Nephron progenitor cell (in vitro differentiated cells): Measurements from ENCODE around the gene LLGL2.

Experiments used
- DNase-seq: peaks from one replicate; pipeline ENCODE4 v3.0.0; 2021
- H3K27ac Mint-ChIP-seq: 2 replicates; pipeline ENCODE4 v1.8.0; 2021; ENCODE audit warnings: mild to moderate bottlenecking, moderate library complexity, mixed read lengths
- H3K27me3 Mint-ChIP-seq: 2 replicates; pipeline ENCODE4 v1.8.0; 2021; ENCODE audit warnings: mild to moderate bottlenecking, low read depth, mixed read lengths; ENCODE audit not compliant: poor library complexity
- H3K36me3 Mint-ChIP-seq: 2 replicates; pipeline ENCODE4 v1.8.0; 2021; ENCODE audit warnings: low read depth, mixed read lengths
- H3K4me1 Mint-ChIP-seq: 2 replicates; pipeline ENCODE4 v1.8.0; 2021; ENCODE audit warnings: mixed read lengths
- H3K4me3 Mint-ChIP-seq: 2 replicates; pipeline ENCODE4 v1.8.0; 2021; ENCODE audit warnings: mild to moderate bottlenecking, moderate library complexity, mixed read lengths
- H3K9me3 Mint-ChIP-seq: 2 replicates; pipeline ENCODE4 v1.8.0; 2021; ENCODE audit warnings: mild to moderate bottlenecking, moderate library complexity, mixed read lengths
- TF ChIP-seq, protein P1 (sequence below): fragments of 200-600 bp; sonication (generic); IDR thresholded peaks from 2 replicates; pipeline ENCODE4 v1.5.0; 2021; ENCODE audit warnings: antibody characterized with exemption

Gene LLGL2

DNA sequence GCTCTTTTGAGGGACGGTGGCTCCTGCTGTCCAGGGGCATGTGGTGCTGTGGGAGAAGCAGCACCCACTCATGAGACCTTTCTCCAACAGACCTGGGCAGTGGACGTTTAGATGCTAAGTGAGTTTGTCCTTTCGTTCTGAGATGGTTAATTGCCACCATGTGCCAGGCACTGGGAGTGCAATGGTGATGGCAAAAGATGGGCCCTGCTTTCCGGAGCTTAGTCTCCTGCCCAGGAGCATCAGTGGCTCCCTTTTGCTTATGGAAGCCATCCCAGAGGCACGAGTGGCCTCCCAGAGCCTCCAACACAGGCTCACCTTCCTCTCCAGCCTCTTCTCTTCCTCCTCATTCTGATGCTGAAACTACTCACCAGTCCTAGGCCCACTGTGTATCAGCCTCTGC lies 38.5 kb upstream of the LLGL2 start:
- DNase-seq, result no peak
- H3K4me3 Mint-ChIP-seq, result no peak overlapping the region
- H3K36me3 Mint-ChIP-seq, result no peaks in the 10 kb centered on the region
- TF ChIP-seq, protein P1, sequence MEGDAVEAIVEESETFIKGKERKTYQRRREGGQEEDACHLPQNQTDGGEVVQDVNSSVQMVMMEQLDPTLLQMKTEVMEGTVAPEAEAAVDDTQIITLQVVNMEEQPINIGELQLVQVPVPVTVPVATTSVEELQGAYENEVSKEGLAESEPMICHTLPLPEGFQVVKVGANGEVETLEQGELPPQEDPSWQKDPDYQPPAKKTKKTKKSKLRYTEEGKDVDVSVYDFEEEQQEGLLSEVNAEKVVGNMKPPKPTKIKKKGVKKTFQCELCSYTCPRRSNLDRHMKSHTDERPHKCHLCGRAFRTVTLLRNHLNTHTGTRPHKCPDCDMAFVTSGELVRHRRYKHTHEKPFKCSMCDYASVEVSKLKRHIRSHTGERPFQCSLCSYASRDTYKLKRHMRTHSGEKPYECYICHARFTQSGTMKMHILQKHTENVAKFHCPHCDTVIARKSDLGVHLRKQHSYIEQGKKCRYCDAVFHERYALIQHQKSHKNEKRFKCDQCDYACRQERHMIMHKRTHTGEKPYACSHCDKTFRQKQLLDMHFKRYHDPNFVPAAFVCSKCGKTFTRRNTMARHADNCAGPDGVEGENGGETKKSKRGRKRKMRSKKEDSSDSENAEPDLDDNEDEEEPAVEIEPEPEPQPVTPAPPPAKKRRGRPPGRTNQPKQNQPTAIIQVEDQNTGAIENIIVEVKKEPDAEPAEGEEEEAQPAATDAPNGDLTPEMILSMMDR, result no peak
- H3K4me1 Mint-ChIP-seq, result peaks cover 36% of the 10 kb centered on the region
- no peaks in the 10 kb centered on the region for H3K9me3 Mint-ChIP-seq
- peak overlapping the region; percentile 91 for H3K27ac Mint-ChIP-seq
- H3K27me3 Mint-ChIP-seq, result peaks cover 7% of the 10 kb centered on the region

DNA sequence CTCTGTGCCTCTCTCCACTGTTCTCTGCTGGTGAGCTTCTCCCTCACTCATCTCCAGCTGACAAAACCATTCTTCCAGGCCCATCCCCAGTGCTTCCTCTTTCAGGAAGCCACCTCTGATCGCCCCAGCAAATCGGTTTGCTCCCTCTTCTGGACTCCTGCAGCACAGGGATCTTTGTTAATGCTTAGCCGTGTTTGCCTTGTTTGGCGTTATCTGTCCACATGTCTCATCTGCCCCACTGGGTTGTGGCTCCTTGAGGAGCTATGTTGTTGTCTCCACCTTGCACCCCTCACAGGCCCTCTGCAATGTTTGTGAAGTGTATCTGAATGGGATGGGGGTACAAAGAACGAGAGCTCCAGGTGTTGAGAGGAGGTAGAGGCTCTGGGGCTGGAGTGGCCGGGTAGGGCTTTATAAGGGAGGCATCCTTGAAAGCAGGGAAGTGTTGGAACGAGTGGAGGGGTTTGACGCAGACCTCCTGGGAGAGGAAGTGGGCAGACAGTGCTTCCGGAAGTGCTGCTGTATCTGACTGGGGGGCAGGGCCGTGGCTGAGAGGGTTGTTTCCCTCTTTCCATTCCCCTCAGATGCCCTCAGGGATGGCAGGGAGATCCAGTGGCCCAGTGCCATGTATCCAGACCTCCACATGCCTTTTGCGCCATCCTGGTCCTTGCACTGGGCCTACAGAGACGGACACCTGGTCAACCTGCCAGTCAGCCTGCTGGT lies 38.0 kb upstream of the LLGL2 start:
- H3K4me3 Mint-ChIP-seq, result no peak overlapping the region
- peak overlapping the region; percentile 91 for H3K27ac Mint-ChIP-seq
- no peaks in the 10 kb centered on the region for H3K36me3 Mint-ChIP-seq
- TF ChIP-seq, protein P1, result no peak
- no peaks in the 10 kb centered on the region for H3K9me3 Mint-ChIP-seq
- H3K27me3 Mint-ChIP-seq, result peaks cover 7% of the 10 kb centered on the region
- DNase-seq, result no peak
- peaks cover 33% of the 10 kb centered on the region for H3K4me1 Mint-ChIP-seq

DNA sequence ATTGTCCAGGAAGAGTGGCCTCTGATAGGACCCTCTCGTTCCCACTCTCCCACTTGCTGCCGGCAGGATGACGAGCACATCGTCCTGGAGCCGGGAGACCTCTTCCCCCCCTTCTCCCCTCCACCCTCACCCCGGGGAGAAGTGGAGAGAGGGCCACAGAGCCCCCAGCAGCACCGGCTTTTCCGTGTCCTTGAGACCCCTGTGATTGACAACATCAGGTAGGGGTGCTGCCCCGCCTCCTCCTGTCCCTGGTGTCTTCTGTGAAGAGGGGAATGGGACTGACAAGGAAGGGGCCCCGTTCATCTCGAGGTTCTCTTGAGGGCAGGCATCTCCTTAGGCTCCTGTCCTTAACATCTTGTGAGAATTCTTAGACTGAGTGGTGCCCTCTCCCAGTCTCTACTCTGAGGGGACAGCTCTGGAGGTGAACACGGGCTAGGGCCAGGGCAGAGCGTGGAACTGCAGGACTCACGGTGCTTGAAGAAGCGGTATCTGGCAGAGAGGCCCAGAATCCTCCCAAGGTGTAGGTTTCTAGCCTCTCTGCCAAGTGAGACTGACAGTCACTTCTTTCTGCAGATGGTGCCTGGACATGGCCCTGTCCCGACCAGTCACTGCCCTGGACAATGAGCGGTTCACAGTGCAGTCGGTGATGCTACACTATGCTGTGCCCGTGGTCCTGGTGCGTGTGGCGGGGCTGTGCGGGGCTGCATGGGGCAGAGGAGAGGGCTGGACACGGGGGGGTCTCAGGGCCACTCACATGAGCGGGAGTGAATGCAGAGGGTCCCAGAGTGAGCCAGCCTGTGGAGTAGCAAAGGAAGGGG lies 36.6 kb upstream of the LLGL2 start:
- DNase-seq, result no peak
- Mint-ChIP-seq H3K9me3 (no peaks in the 10 kb centered on the region), H3K36me3 (no peaks in the 10 kb centered on the region), H3K27ac (peak overlapping the region; percentile 64), H3K27me3 (peaks cover 7% of the 10 kb centered on the region), H3K4me3 (no peak overlapping the region), H3K4me1 (peaks cover 22% of the 10 kb centered on the region)
- TF ChIP-seq, protein P1, result no peak

DNA sequence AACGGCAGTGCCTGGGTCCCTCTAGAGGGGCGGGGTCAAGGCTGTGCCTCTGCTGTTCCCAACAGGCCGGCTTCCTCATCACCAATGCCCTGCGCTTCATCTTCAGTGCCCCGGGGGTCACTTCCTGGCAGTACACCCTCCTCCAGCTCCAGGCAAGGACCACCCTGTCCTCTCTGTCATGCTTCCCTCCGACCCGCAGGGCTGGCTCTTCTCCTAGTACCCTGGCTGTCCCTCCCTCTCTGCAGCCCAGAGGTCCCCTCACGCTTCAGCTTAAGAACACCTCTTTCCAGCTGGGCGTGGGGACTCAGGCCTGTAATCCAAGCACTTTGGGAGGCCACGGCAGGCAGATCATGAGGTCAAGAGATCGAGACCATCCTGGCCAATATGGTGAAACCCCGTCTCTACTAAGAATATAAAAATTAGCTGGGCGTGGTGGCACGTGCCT lies 36.0 kb upstream of the LLGL2 start:
- Mint-ChIP-seq H3K27ac (peak overlapping the region; percentile 74), H3K9me3 (no peaks in the 10 kb centered on the region), H3K27me3 (peaks cover 7% of the 10 kb centered on the region), H3K4me1 (peaks cover 21% of the 10 kb centered on the region), H3K4me3 (no peak overlapping the region), H3K36me3 (no peaks in the 10 kb centered on the region)
- DNase-seq, result no peak
- TF ChIP-seq, protein P1, result no peak

DNA sequence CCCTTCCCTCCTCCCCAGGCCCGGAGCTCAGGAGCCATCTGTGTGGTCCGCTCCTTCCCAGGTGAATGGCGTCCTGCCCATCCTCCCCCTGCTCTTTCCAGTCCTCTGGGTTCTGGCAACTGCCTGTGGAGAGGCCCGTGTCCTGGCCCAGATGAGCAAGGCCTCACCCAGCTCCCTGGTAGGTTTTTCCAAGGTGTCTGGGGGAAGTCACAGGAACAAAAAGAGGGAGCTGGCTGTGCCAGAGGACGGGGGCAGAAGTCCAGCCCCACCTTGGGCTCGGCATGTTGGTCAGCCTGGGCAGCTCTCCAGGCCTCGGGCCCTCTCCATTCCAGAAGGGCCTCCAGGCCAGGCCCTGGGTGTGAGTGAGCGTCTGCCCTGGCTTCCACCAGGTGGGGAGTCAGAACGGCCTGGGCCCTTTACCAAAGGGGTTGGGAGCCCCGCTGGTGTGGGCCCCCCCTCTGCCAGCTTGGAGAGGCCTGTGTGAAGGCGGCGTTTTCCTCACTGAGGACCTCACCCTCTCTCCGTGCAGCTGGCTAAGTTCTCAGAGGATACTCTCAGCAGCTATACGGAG lies 35.2 kb upstream of the LLGL2 start:
- Mint-ChIP-seq H3K4me1 (peaks cover 16% of the 10 kb centered on the region), H3K36me3 (no peaks in the 10 kb centered on the region), H3K4me3 (no peak overlapping the region), H3K9me3 (no peaks in the 10 kb centered on the region), H3K27ac (peak overlapping the region; percentile 74), H3K27me3 (peaks cover 3% of the 10 kb centered on the region)
- DNase-seq, result no peak
- TF ChIP-seq, protein P1, result no peak
